Brain microvascular endothelial cell (primary cell): ENCODE measurements around the gene PSMB3.
A peak's percentile ranks its signal among the peaks of the same experiment; 100 is the strongest.

Experiments
- DNase-seq: peaks from one replicate; pipeline ENCODE4 v3.0.0-alpha.2; 2020
- H3K27ac ChIP-seq: fragments of 250-450 bp; sonication (Bioruptor Pico); 2 replicates; pipeline ENCODE4 v1.5.1; 2020; ENCODE audit warnings: mild to moderate bottlenecking, moderate library complexity
- H3K27me3 ChIP-seq: fragments of 250-450 bp; sonication (Bioruptor Pico); replicated peaks from 2 replicates; pipeline ENCODE4 v1.5.1; 2020; ENCODE audit warnings: mild to moderate bottlenecking
- H3K36me3 ChIP-seq: fragments of 250-450 bp; sonication (Bioruptor Pico); replicated peaks from 2 replicates; pipeline ENCODE4 v1.5.1; 2020; ENCODE audit warnings: mild to moderate bottlenecking
- H3K4me3 ChIP-seq: 2 replicates; pipeline ENCODE4 v1.5.1; 2011; ENCODE audit warnings: low read depth, mild to moderate bottlenecking, control low read depth, low read length, moderate library complexity
- in situ Hi-C: cut with HindIII; loops from 2 replicates; pipeline ENCODE4 v1.10.0; 2017; ENCODE audit warnings: low sequenced_read_pairs, low pct_ligation_motif_present
- TF ChIP-seq, protein P1 (sequence below): IDR thresholded peaks from 2 replicates; pipeline ENCODE4 v1.5.1; 2011; ENCODE audit warnings: low read depth, mild to moderate bottlenecking, moderate library complexity, low read length, control low read depth, inconsistent platforms; ENCODE audit errors: missing control alignments

PSMB3 gene

DNA sequence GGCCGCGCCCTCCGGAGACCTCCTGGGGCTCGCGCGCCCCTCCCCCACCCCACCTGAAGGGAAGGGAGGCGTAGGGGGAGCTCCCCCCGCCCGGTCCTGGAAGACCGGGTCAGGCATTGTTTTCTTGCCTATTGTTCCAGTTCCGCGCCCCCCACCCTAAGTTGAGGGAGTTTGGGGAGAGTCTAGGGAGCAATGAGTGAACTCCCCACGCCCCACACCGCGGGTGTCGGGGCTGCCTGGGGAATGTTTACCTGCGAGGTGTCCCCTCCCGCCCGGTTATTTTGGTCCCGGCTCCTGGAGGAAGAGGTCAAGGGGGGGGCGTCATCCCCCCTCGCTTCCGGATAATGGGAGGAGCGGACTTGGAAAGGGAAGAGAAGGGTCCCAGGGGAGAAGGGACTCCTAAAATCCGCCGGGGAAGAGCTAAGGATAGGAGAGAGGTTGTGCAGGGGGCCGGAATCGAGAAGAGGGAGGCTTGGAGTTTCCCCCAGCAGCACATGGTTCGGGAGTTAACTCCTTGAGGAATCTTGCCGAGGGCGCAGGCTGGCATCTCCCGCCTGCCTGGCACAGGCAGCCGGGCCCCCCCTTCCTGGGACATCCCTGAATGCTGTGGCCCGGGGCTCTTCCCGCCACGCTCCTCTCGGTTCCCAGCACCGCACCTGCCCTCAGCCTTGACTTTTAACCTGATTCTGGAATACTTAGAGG, 46.6 kb upstream of the PSMB3 start:
- TF ChIP-seq, protein P1, sequence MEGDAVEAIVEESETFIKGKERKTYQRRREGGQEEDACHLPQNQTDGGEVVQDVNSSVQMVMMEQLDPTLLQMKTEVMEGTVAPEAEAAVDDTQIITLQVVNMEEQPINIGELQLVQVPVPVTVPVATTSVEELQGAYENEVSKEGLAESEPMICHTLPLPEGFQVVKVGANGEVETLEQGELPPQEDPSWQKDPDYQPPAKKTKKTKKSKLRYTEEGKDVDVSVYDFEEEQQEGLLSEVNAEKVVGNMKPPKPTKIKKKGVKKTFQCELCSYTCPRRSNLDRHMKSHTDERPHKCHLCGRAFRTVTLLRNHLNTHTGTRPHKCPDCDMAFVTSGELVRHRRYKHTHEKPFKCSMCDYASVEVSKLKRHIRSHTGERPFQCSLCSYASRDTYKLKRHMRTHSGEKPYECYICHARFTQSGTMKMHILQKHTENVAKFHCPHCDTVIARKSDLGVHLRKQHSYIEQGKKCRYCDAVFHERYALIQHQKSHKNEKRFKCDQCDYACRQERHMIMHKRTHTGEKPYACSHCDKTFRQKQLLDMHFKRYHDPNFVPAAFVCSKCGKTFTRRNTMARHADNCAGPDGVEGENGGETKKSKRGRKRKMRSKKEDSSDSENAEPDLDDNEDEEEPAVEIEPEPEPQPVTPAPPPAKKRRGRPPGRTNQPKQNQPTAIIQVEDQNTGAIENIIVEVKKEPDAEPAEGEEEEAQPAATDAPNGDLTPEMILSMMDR, result no peak
- DNase-seq, result no peak
- H3K27me3 ChIP-seq, result no peaks in the 10 kb centered on the region
- no peaks in the 10 kb centered on the region for H3K36me3 ChIP-seq
- in situ Hi-C loops, result no loop called here
- H3K27ac ChIP-seq, result no peak overlapping the region
- H3K4me3 ChIP-seq, result peak overlapping the region; percentile 62

DNA sequence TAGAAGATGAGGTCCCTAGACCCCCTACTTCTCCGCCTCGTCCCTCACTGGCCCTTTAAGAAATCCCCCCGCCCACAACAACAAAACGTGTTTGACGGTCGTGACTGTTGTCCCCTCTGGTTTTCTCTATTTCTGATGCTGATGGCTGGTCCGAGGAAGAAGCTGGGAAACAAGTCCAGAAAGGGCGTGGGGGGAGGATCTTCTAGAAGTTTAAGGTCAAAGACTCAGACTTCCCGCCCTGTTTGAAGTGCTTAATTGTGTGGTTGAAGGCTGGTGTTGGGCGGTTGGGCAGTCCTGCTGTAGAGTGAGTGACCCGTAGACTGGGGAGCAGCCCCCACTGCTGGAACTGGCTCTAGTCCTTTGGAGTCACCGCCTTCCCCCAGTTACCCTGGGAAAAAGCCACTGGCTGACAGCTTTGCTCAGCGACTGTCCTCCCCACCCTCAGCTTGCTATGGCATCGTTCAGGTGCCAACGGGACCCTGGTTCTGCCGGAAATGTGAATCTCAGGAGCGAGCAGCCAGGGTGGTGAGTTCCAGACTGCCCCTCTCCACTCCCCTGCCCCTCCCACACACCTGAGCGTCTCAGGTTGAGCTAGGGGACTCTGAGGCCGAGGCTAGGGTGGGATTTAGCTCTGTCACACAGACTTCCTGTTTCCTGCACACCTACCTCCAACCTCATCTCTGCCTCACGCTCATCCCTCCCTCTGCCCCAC, 45.9 kb upstream of the PSMB3 start:
- no peak for DNase-seq
- H3K27ac ChIP-seq, result no peak overlapping the region
- in situ Hi-C loops, result no loop called here

DNA sequence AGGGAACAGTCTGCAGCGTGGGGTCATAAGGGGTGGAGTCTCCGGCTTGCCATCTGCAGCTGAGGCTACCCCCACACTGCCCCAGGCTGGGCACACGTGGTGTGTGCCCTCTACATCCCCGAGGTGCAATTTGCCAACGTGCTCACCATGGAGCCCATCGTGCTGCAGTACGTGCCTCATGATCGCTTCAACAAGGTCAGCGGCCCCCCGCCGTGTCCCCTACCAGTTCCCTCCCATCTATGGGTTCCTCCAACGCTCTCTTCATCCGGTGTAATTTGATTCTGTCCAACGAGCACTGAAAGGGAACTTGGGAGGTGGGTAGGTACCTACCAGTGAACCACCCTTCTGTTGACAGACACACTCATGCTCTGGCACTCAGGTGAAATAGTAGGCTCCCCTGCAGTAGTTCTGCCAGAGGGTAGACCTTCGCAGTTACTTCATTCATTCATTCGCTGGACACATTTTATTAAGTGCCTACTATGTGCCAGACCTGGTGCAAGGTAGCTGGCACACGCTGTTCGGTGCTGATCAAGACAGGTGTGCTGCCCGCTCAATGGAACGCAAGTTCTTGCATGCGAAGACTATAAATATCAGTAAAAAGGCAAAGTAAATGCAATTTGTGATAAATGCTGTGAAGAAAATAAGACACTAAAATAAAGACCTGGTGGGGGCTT, 44.7 kb upstream of the PSMB3 start:
- Histone ChIP-seq H3K4me3 (no peak overlapping the region), H3K27me3 (no peaks in the 10 kb centered on the region), H3K36me3 (peaks cover 12% of the 10 kb centered on the region), H3K27ac (no peak overlapping the region)
- TF ChIP-seq, protein P1, result no peak
- no peak for DNase-seq
- in situ Hi-C loops, result no loop called here

More for the DNA sequence above, 45.9 kb upstream of the PSMB3 start:
- no peaks in the 10 kb centered on the region for H3K27me3 ChIP-seq
- TF ChIP-seq, protein P1, result no peak
- H3K4me3 ChIP-seq, result peak overlapping the region; percentile 62
- peaks cover 3% of the 10 kb centered on the region for H3K36me3 ChIP-seq

DNA sequence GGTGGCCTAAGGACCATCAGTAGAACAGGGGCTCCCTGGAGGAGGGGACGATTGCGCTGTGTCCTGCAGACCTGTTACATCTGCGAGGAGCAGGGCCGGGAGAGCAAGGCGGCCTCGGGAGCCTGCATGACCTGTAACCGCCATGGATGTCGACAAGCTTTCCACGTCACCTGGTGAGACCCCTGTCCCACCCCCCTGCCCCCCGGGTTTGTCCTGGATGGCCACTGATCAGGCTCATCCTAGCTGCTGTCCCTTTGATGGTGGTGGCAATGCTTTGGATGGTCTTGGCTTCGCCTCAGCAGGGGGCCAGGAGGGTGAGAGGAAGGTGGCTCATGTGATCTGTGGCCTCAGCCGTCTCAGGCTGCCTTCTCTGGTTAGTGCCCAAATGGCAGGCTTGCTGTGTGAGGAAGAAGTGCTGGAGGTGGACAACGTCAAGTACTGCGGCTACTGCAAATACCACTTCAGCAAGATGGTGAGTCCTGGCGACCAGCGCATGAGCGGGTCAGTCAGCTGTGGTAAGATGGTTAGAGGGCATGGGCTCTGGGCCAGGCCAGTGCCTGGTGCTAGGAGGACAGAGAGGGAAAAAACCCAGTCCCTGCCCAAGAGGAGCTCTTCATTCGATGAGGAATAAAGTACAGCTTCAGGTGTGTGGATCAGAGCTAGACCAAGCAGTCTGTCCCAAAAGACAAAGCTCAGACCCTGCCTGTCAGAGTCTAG, 43.3 kb upstream of the PSMB3 start:
- in situ Hi-C loops, result no loop called here
- no peak for DNase-seq
- no peak overlapping the region for H3K27ac ChIP-seq
- H3K27me3 ChIP-seq, result no peaks in the 10 kb centered on the region
- H3K36me3 ChIP-seq, result peaks cover 18% of the 10 kb centered on the region
- H3K4me3 ChIP-seq, result no peak overlapping the region
- TF ChIP-seq, protein P1, result no peak

DNA sequence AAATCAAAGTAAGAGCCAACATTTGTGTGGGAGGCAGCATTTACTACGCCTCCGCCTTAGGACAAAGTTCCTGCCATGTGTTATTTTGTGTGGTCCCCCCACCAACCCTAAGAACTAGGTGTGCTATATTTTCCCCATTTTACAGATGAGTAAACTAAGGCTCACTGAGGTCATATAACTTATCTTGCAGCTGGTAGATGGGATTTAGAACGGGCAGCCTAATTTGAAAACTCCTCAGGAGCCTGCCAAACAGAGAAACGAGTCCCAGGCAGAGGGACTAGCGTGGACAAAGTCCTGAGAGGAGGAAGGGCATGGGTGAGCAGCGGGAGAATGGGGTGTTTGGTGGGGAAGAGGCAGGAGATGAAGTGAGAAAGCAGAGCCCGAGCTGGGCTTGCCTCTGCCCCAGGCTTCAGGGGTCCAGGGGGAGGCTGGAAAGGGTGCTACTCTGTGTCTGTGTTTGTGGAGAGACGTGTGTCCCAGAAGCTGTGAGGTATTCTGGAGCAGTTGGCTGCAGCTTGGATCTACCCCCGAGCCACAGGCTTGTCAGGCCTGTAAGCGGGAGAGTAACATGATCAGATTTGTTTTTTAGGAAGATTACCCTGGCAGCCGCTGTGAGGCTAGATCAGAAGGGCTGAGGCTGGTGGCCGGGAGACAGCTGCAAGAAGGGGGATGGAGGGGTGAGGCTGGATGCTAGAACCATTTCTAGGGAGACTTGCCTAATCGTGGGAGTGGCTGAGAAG, 42.5 kb upstream of the PSMB3 start:
- H3K36me3 ChIP-seq, result peaks cover 19% of the 10 kb centered on the region
- no peak overlapping the region for H3K27ac ChIP-seq
- DNase-seq, result no peak
- TF ChIP-seq, protein P1, result no peak
- in situ Hi-C loops, result no loop called here
- H3K27me3 ChIP-seq, result no peaks in the 10 kb centered on the region
- no peak overlapping the region for H3K4me3 ChIP-seq
